Activated effector memory CD4-positive, alpha-beta T cell treated with anti-CD3 and anti-CD28 coated beads, Interleukin-2, amount 50 U/mL, for 16 hours (primary cell): ENCODE measurements around the gene ZNF638.

ENCODE experiments used
- DNase-seq: peaks from one replicate; pipeline ENCODE4 v3.0.0-alpha.2; 2020

Gene ZNF638

GRCh38 chr2:71474744-71475397, 143.3 kb downstream of the ZNF638 start:
- DNase-seq, result no peak

- DNase-seq, result no peak
Measured at GRCh38 chr2:71476495-71476894, 144.9 kb downstream of the ZNF638 start.

- DNase-seq, result no peak
Measured at GRCh38 chr2:71477231-71477691, 145.7 kb downstream of the ZNF638 start.

- DNase-seq, result no peak
Measured at GRCh38 chr2:71478806-71479205, 147.2 kb downstream of the ZNF638 start.

DNA sequence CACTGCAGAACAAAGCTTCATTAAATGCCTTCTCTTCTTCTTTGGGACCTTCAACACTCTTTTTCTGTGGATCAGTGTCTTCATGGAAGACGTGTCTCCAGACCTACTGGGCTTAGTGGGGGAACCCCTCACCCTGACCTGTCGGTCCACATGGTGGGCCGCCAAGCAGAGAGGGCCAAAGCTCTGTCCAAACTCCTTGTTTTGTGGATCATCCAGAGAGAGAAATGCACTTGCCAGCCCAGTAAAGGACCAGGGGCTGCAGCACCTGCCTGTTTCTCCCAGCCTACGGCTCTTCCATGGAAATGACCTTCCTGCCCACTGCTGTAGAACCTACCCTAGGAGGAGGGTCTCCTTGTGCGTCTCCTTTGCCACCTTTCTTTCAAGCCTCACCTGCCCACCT, 147.7 kb downstream of the ZNF638 start:
- no peak for DNase-seq

- DNase-seq, result no peak
Measured at GRCh38 chr2:71481111-71481510, 149.5 kb downstream of the ZNF638 start.

- no peak for DNase-seq
Measured at GRCh38 chr2:71482055-71482454, 150.5 kb downstream of the ZNF638 start.

DNA sequence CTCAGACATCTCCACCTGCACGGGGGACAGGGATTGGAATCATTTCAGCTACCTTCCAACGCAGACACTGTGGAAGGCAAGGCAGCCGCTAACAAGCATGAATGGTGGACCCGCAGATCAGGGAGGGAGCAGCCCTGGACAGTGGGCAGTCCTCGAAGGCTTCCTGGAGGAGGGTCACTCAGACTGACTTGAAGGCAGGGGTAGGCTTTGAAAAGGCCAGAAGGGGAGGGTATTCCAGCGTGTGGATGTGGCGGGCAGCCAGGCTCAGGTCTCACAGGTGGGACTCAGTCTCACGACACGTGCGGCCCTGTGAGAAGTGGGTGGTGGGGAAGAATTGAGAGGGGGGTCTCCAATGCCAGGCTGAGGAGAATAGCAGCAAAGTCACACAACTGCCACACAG, 151.7 kb downstream of the ZNF638 start:
- no peak for DNase-seq

- no peak for DNase-seq
Measured at GRCh38 chr2:71484354-71484753, 152.8 kb downstream of the ZNF638 start.
